Sigmoid colon (tissue), 3 donors: ENCODE measurements around the gene EFCAB12.

ENCODE experiments used
- CTCF ChIP-seq, 4 experiments: fragments of 450-650 bp in 3 of 4; fragments of 200-600 bp in 1 of 4; IDR thresholded peaks; one replicate each; pipeline ENCODE4 v1.5.1; 2016 to 2019; ENCODE audit warnings: antibody characterized with exemption in 4 of 4, mild to moderate bottlenecking in 3 of 4, moderate library complexity in 2 of 4
- POLR2A ChIP-seq, 2 donors: fragments of 450-650 bp; IDR thresholded peaks; one replicate each; pipeline ENCODE4 v1.6.1; 2016; ENCODE audit warnings: antibody characterized with exemption in 2 of 2, mild to moderate bottlenecking in 2 of 2, moderate library complexity in 2 of 2

DNA sequence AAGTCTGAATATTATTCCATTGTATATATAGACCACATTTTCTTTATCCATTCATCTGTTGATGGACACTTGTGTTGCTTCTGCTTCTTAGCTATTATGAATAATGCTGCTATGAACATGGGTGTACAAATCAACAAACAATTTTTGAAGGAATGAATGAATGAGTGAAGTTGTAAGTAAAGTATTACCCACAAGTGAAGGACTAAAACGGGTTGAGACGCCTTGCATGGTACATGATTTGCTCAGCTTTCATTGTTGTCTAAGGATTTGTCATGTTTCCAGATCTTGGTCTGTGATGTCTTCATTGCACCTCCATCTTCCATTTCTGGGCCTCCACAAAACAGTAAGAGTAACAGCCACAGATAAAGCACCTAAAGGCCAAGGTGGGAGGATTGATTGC, 32.1 kb upstream of the EFCAB12 start:
- no peak for TF ChIP-seq POLR2A (IDR thresholded peaks at IDR 0.05)
- TF ChIP-seq CTCF (IDR thresholded peaks at IDR 0.05): no peak
